HepG2 (cell line): ENCODE data around the gene JAKMIP2. TPM values are rescaled to one million over a fixed set of nuclear protein-coding genes. Genes with fewer than 3 reads are reported as not detected.

Experiments used
- AHDC1 ChIP-seq: sonication (generic); formaldehyde crosslinking; IDR thresholded peaks from 2 replicates; pipeline ENCODE4 v1.5.1; 2020; ENCODE audit warnings: mild to moderate bottlenecking, missing genetic modification reagents, borderline replicate concordance
- ARID4A ChIP-seq: sonication (generic); formaldehyde crosslinking; IDR thresholded peaks from 2 replicates; pipeline ENCODE4 v1.5.0; 2020; ENCODE audit warnings: mild to moderate bottlenecking, missing genetic modification reagents, borderline replicate concordance
- BCL6 ChIP-seq: IDR thresholded peaks from 2 replicates; pipeline ENCODE4 v1.6.1; 2016; ENCODE audit warnings: missing genetic modification reagents, missing compliant biosample characterization
- CBX1 ChIP-seq: IDR thresholded peaks from one replicate; pipeline ENCODE4 v1.6.1; 2016; ENCODE audit warnings: antibody characterized with exemption, low read depth
- CC2D1A ChIP-seq: sonication (generic); formaldehyde crosslinking; IDR thresholded peaks from 2 replicates; pipeline ENCODE4 v1.8.1; 2023; ENCODE audit warnings: mild to moderate bottlenecking, missing genetic modification reagents
- CREM ChIP-seq, 2 experiments: sonication (generic) in 1 of 2; formaldehyde crosslinking in 1 of 2; IDR thresholded peaks; 2 replicates each; pipeline versions ENCODE4 v1.4.0 to v1.6.1; 2016 to 2020; ENCODE audit warnings: antibody characterized with exemption in 1 of 2, mild to moderate bottlenecking in 1 of 2, missing genetic modification reagents in 1 of 2
- FOXK2 ChIP-seq: fragments of 450-650 bp; IDR thresholded peaks from 2 replicates; pipeline ENCODE4 v1.6.1; 2016
- GATAD1 ChIP-seq: IDR thresholded peaks from 2 replicates; pipeline ENCODE4 v1.6.1; 2016; ENCODE audit warnings: missing genetic modification reagents, missing compliant biosample characterization
- JUNB ChIP-seq: sonication (generic); formaldehyde crosslinking; IDR thresholded peaks from 2 replicates; pipeline ENCODE4 v1.8.0; 2022; ENCODE audit warnings: missing genetic modification reagents, mild to moderate bottlenecking, borderline replicate concordance
- KDM4B ChIP-seq: sonication (generic); formaldehyde crosslinking; IDR thresholded peaks from 2 replicates; pipeline ENCODE4 v1.4.0; 2020; ENCODE audit warnings: missing genetic modification reagents
- NFKB2 ChIP-seq: sonication (generic); formaldehyde crosslinking; IDR thresholded peaks from 2 replicates; pipeline ENCODE4 v1.4.0; 2020; ENCODE audit warnings: missing genetic modification reagents, borderline replicate concordance
- PLRG1 ChIP-seq: fragments of 450-650 bp; conservative IDR thresholded peaks from 2 replicates; pipeline ENCODE4 v1.6.1; 2016
- SRF ChIP-seq: IDR thresholded peaks from 2 replicates; pipeline ENCODE4 v1.6.1; 2011; ENCODE audit warnings: mild to moderate bottlenecking, low read depth, low read length, moderate library complexity
- TBL1XR1 ChIP-seq: fragments of 150-350 bp; IDR thresholded peaks from 2 replicates; pipeline ENCODE4 v1.6.1; 2014; ENCODE audit warnings: borderline replicate concordance, low read length; ENCODE audit not compliant: partially characterized antibody
- TCF7L2 ChIP-seq: IDR thresholded peaks from 2 replicates; pipeline ENCODE4 v1.6.1; 2011; ENCODE audit warnings: mild to moderate bottlenecking, low read depth, low read length, moderate library complexity
- ZNF264 ChIP-seq: sonication (generic); formaldehyde crosslinking; IDR thresholded peaks from 2 replicates; pipeline ENCODE4 v1.4.0; 2020; ENCODE audit warnings: missing genetic modification reagents
- ZNF792 ChIP-seq: IDR thresholded peaks from 2 replicates; pipeline ENCODE4 v1.6.1; 2016
- ZSCAN29 ChIP-seq: sonication (generic); formaldehyde crosslinking; conservative IDR thresholded peaks from 2 replicates; pipeline ENCODE4 v1.4.0; 2020; ENCODE audit warnings: mild to moderate bottlenecking, missing genetic modification reagents
- polyA plus RNA-seq, 8 experiments: library from polyadenylated mRNA; depleted of rRNA in 3 of 8; stranded (reverse) in 7 of 8; unstranded in 1 of 8; fragments of >200 nt; fragmentation: Illumina TruSeq in 4 of 8; extraction: Trizol in 4 of 8; gene quantifications; 2 replicates each; pipeline versions ENCODE4 v1.2.1 to v1.2.3, GENCODE V29; 2011 to 2016; ENCODE audit warnings: low read depth in 4 of 8, missing spikeins in 1 of 8, mixed read lengths in 1 of 8; ENCODE audit not compliant: insufficient read depth in 1 of 8
- total RNA-seq, 5 experiments: library from RNA; depleted of rRNA; stranded (reverse); fragments of >200 nt; fragmentation: Illumina TruSeq; extraction: Trizol; gene quantifications; 2 replicates each; pipeline ENCODE4 v1.2.3, GENCODE V29; 2016; ENCODE audit warnings: low read depth in 1 of 5
- TF ChIP-seq, protein P1 (sequence below): sonication (generic); formaldehyde crosslinking; IDR thresholded peaks from 2 replicates; pipeline ENCODE4 v1.8.0; 2022; ENCODE audit warnings: missing genetic modification reagents, mild to moderate bottlenecking, moderate library complexity, borderline replicate concordance

The JAKMIP2 gene
- total and polyA plus RNA-seq, 2 of the 13 experiments (the other 11 are each of a cell fraction or from before 2014, with no cell fraction given): 0.04 to 2.1 TPM

DNA sequence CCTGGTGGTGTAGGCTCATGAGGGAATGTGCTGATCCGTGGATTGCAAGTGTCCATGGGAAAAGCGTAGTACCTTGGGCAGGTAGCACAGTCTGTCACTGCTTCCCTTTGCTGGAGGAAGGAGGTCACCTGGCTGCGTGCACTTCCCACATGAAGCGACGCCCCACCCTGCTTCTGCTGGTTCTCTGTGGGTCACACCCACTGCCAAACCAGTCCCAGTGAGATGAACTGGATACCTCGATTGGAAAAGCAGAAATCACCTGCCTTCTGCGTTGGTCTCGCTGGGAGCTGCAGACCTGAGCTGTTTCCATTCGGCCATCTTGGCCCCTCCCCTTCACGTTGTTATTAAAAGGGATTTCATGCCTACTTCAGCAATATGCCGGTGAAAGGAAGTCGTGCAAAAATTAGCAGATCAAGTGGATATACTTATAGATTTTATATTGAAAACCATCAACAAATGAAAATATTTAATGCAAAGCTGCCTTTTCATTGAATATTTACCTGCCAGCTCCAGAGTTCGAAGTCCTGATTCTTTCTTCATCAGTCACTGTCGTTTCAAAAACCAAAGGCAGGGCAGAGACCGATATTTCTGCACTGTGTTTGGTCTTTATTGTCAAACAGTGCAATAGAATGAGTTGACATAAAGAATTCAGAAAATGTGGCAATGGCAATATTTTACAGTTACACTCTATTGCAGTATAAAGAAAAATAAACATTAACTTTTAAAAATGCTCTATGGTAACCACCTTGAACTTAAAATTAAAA is 123.2 kb downstream of the JAKMIP2 start (continued):
- TF ChIP-seq ARID4A (no peak), ZNF264 (CRISPR knock-in tag) (no peak), JUNB (CRISPR knock-in tag) (no peak), CREM (IDR thresholded peaks at IDR 0.05) (0 out of 2 replicates have a peak, but pooled peaks have one; percentile 27), CREM (CRISPR knock-in tag; IDR thresholded peaks at IDR 0.05) (no peak), SRF (no peak), GATAD1 (CRISPR knock-in tag) (no peak), FOXK2 (no peak), CC2D1A (CRISPR knock-in tag) (no peak), TCF7L2 (no peak), ZNF792 (CRISPR knock-in tag) (no peak), AHDC1 (CRISPR knock-in tag) (peak; percentile 57; the same call in 1 of the 2 replicates), TBL1XR1 (no peak), ZSCAN29 (CRISPR knock-in tag) (no peak), BCL6 (CRISPR knock-in tag) (no peak), PLRG1 (no peak), NFKB2 (no peak), CBX1 (no peak), KDM4B (CRISPR knock-in tag) (no peak)
- TF ChIP-seq, protein P1, sequence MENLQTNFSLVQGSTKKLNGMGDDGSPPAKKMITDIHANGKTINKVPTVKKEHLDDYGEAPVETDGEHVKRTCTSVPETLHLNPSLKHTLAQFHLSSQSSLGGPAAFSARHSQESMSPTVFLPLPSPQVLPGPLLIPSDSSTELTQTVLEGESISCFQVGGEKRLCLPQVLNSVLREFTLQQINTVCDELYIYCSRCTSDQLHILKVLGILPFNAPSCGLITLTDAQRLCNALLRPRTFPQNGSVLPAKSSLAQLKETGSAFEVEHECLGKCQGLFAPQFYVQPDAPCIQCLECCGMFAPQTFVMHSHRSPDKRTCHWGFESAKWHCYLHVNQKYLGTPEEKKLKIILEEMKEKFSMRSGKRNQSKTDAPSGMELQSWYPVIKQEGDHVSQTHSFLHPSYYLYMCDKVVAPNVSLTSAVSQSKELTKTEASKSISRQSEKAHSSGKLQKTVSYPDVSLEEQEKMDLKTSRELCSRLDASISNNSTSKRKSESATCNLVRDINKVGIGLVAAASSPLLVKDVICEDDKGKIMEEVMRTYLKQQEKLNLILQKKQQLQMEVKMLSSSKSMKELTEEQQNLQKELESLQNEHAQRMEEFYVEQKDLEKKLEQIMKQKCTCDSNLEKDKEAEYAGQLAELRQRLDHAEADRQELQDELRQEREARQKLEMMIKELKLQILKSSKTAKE (CRISPR knock-in tag): no peak
